Fibroblast of mammary gland (primary cell): ENCODE results near the gene KRTAP10-5.

ENCODE experiments used
- DNase-seq: peaks from one replicate; pipeline ENCODE4 v3.0.0-alpha.2; 2010; ENCODE audit warnings: low read depth
- H3K4me3 ChIP-seq: 2 replicates; pipeline ENCODE4 v1.5.1; 2011; ENCODE audit warnings: low read depth, mild to moderate bottlenecking, low read length, moderate library complexity; ENCODE audit not compliant: control insufficient read depth
- TF ChIP-seq, protein P1 (sequence below): conservative IDR thresholded peaks from 2 replicates; pipeline ENCODE4 v1.5.1; 2011; ENCODE audit warnings: low read depth, low read length, inconsistent platforms; ENCODE audit not compliant: control insufficient read depth, insufficient read depth

KRTAP10-5 gene

DNA sequence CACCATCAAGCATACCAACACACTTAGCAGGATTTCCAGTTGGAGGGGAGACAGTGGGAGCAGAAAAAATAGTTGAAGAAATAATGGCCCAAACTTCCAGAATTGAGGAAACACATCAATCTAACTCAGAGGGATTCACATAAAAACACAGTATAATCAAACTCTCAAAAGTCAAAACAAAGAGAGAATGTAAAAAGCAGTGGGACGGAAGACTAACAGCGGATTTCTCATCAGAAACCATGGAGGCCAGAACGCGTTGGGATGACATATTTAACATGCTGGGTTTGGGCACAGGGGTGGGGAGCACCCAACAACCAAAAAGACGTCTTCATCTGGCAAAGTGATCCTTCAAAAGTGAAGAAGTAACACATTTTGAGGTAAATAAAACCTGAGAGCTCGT is 39.5 kb upstream of the KRTAP10-5 start:
- no peak overlapping the region for H3K4me3 ChIP-seq
- DNase-seq, result no peak
- TF ChIP-seq, protein P1, sequence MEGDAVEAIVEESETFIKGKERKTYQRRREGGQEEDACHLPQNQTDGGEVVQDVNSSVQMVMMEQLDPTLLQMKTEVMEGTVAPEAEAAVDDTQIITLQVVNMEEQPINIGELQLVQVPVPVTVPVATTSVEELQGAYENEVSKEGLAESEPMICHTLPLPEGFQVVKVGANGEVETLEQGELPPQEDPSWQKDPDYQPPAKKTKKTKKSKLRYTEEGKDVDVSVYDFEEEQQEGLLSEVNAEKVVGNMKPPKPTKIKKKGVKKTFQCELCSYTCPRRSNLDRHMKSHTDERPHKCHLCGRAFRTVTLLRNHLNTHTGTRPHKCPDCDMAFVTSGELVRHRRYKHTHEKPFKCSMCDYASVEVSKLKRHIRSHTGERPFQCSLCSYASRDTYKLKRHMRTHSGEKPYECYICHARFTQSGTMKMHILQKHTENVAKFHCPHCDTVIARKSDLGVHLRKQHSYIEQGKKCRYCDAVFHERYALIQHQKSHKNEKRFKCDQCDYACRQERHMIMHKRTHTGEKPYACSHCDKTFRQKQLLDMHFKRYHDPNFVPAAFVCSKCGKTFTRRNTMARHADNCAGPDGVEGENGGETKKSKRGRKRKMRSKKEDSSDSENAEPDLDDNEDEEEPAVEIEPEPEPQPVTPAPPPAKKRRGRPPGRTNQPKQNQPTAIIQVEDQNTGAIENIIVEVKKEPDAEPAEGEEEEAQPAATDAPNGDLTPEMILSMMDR, result no peak

- no peak for DNase-seq
- TF ChIP-seq, protein P1, result no peak
- H3K4me3 ChIP-seq, result no peak overlapping the region
Measured at GRCh38 chr21:44618909-44619308, 38.5 kb upstream of the KRTAP10-5 start.

- no peak for DNase-seq
- H3K4me3 ChIP-seq, result no peak overlapping the region
- TF ChIP-seq, protein P1, result no peak
Measured at GRCh38 chr21:44618504-44618903, 38.1 kb upstream of the KRTAP10-5 start.

- no peak overlapping the region for H3K4me3 ChIP-seq
- TF ChIP-seq, protein P1, result no peak
- no peak for DNase-seq
Measured at GRCh38 chr21:44617071-44617501, 36.7 kb upstream of the KRTAP10-5 start.

DNA sequence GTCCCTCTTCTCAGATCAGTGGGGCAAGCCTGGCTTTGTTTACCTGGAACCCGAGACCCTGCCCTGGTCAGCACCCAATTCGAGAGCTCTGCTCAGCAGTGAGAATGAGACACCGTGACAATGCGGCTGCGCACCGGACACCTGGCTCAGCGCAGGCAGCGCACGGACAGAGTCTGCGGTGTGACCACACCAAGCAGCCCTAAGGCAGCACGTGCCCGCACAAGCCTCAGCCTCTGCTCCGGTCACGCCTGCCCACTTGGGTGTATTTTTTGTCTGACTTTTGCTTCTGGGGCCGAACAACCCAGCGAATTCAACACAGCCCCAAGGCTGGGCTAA is 36.2 kb upstream of the KRTAP10-5 start:
- no peak overlapping the region for H3K4me3 ChIP-seq
- TF ChIP-seq, protein P1, result no peak
- no peak for DNase-seq

GRCh38 chr21:44615911-44616590 is 35.6 kb upstream of the KRTAP10-5 start:
- TF ChIP-seq, protein P1, result no peak
- DNase-seq, result no peak
- no peak overlapping the region for H3K4me3 ChIP-seq

- no peak overlapping the region for H3K4me3 ChIP-seq
- TF ChIP-seq, protein P1, result no peak
- no peak for DNase-seq
Measured at GRCh38 chr21:44615466-44615865, 35.1 kb upstream of the KRTAP10-5 start.
